Measurements from ENCODE around the gene AMPD2. TPM values are rescaled to one million over a fixed set of nuclear protein-coding genes. Genes with fewer than 3 reads are reported as not detected.

Gene AMPD2
- total RNA-seq, 6 donors from 2014 or later = 39.5 to 183 (median 58.9) TPM

DNA sequence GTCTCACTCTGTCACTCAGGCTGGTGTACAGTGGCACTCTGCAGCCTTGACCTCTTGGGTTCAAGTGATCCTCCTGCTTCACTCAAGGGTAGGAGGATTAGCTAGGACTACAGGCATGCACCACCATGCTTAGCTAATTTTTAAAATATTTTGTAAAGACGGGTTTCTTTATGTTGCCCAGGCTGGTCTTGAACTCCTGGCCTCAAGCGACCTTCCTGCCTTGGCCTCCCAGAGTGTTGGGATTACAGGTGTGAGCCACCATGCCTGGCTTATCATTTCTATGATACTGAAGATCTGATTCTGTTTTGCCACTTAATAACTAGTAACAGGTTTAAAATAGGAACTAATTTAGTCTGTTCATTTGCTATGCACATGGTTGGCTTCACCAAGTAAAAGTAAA, 37.6 kb upstream of the AMPD2 start:
- Histone ChIP-seq H3K9me3 (no peaks in the 10 kb centered on the region), H3K27ac (no peak overlapping the region), H3K4me1 (peaks cover 0 to 2% (median 0%) of the 10 kb centered on the region in 4 donors), H3K36me3 (peaks cover 14 to 87% (median 30%) of the 10 kb centered on the region in 4 donors), H3K4me3 (no peak overlapping the region), H3K27me3 (no peaks in the 10 kb centered on the region)
- DNase-seq (no peak), ATAC-seq (ENCODE audit: low FRiP score in 2 of 2) (no peak)
- 75 to 91% methylated on average over 2 of the region's 2 CpGs for WGBS, 2 donors
- TF ChIP-seq CTCF (IDR thresholded peaks at IDR 0.05) = no peak
- no peak for TF ChIP-seq POLR2AphosphoS5 (IDR thresholded peaks at IDR 0.05)
- TF ChIP-seq POLR2A (IDR thresholded peaks at IDR 0.05) = no peak
- no peak for TF ChIP-seq EP300 (IDR thresholded peaks at IDR 0.05)

GRCh38 chr1:109584766-109585165, 34.9 kb upstream of the AMPD2 start:
- H3K27me3 ChIP-seq = no peaks in the 10 kb centered on the region
- 79 to 82% methylated on average over 1 of the region's 1 CpG for WGBS, 2 donors
- no peak overlapping the region for H3K4me3 ChIP-seq
- no peaks in the 10 kb centered on the region for H3K9me3 ChIP-seq
- TF ChIP-seq POLR2A (IDR thresholded peaks at IDR 0.05) (no peak), CTCF (IDR thresholded peaks at IDR 0.05) (no peak), POLR2AphosphoS5 (IDR thresholded peaks at IDR 0.05) (no peak), EP300 (IDR thresholded peaks at IDR 0.05) (no peak)
- peaks cover 24 to 92% (median 45%) of the 10 kb centered on the region in 4 donors for H3K36me3 ChIP-seq
- ATAC-seq (ENCODE audit: low FRiP score in 2 of 2) = no peak
- H3K27ac ChIP-seq = no peak overlapping the region
- H3K4me1 ChIP-seq = no peaks in the 10 kb centered on the region
- no peak for DNase-seq

DNA sequence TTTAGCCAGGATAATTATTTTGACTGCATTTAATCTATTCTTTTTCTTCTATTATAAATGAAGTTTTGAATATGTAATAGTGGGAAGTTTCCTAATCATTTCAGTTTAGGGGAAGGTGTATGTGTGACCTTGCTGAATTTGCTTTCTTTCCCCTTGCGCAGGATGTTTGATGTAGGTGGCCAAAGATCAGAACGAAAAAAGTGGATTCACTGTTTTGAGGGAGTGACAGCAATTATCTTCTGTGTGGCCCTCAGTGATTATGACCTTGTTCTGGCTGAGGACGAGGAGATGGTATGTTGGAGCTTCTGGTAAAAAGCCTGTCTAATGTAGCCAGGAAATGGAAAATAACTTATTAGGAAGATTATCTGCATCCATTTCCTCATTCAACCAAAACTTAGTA, 33.6 kb upstream of the AMPD2 start:
- 84 to 89% methylated on average over 3 of the region's 3 CpGs for WGBS, 2 donors
- Histone ChIP-seq H3K4me1 (no peaks in the 10 kb centered on the region), H3K27ac (no peak overlapping the region), H3K9me3 (no peaks in the 10 kb centered on the region), H3K36me3 (peaks cover 24 to 92% (median 39%) of the 10 kb centered on the region in 4 donors), H3K27me3 (no peaks in the 10 kb centered on the region), H3K4me3 (no peak overlapping the region)
- DNase-seq = no peak
- TF ChIP-seq POLR2AphosphoS5 (IDR thresholded peaks at IDR 0.05) (no peak), EP300 (IDR thresholded peaks at IDR 0.05) (no peak), CTCF (IDR thresholded peaks at IDR 0.05) (no peak), POLR2A (IDR thresholded peaks at IDR 0.05) (no peak)
- ATAC-seq (ENCODE audit: low FRiP score in 2 of 2) = no peak

DNA sequence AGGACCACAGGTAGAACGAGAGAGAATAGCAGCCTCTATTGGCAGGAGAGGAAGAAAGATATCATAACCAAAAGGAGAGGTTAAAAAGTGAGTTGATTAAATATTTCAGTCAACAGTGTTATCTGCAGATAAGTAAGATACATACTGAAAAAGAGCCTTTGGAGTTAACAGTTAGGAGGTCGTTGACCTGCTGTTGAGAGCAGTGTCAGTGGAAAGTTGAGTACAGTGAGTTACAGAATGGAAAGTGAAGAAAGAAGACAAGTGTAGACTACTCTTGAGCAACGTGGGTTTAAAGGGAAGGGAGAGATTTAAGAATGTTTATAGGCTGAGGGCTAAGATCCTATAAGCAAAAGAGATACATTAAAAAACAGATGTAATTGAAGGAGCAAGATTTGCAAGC, 30.5 kb upstream of the AMPD2 start:
- Histone ChIP-seq H3K4me3 (no peak overlapping the region), H3K4me1 (no peaks in the 10 kb centered on the region), H3K36me3 (peaks cover 31 to 99% (median 45%) of the 10 kb centered on the region in 4 donors), H3K9me3 (no peaks in the 10 kb centered on the region), H3K27me3 (no peaks in the 10 kb centered on the region), H3K27ac (no peak overlapping the region)
- 66 to 71% methylated on average over 3 of the region's 3 CpGs for WGBS, 2 donors
- TF ChIP-seq EP300 (IDR thresholded peaks at IDR 0.05) (no peak), POLR2AphosphoS5 (IDR thresholded peaks at IDR 0.05) (no peak), CTCF (IDR thresholded peaks at IDR 0.05) (no peak), POLR2A (IDR thresholded peaks at IDR 0.05) (no peak)
- ATAC-seq (ENCODE audit: low FRiP score in 2 of 2) = no peak
- no peak for DNase-seq

DNA sequence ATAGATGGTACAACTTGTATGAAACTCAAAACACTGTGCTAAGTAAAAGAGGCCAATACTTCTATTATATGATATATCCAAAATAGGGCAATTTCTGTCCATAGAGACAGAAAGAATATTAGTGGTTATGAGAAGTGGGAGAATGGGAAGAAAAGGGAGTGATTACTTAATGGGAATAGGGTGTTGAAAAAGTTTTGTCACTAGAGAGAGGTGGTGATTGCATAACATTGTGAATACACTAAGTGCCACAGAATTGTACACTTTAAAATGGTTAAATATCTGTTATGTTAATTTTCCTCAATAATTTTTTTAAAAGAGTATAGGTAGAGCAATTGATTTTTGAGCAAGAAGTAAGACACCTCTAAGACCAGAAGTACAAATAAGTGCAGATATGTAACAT, 30.0 kb upstream of the AMPD2 start:
- Histone ChIP-seq H3K27ac (no peak overlapping the region), H3K9me3 (no peaks in the 10 kb centered on the region), H3K4me3 (no peak overlapping the region), H3K27me3 (no peaks in the 10 kb centered on the region), H3K4me1 (no peaks in the 10 kb centered on the region), H3K36me3 (peaks cover 31 to 99% (median 46%) of the 10 kb centered on the region in 4 donors)
- DNase-seq = no peak
- no peak for ATAC-seq (ENCODE audit: low FRiP score in 2 of 2)
- TF ChIP-seq POLR2A (IDR thresholded peaks at IDR 0.05) = no peak
- TF ChIP-seq CTCF (IDR thresholded peaks at IDR 0.05) = no peak
- no peak for TF ChIP-seq POLR2AphosphoS5 (IDR thresholded peaks at IDR 0.05)
- TF ChIP-seq EP300 (IDR thresholded peaks at IDR 0.05) = no peak

Measured in upper lobe of left lung (tissue), 6 donors.